Neural cell (in vitro differentiated cells): Measurements from ENCODE around the gene SCAP. TPM values are rescaled to one million over a fixed set of nuclear protein-coding genes. Genes with fewer than 3 reads are reported as not detected.

Experiments
- H2AFZ ChIP-seq: fragments of 200-600, 300-800 bp; sonication (generic), shearing (Covaris generic); 2 replicates; pipeline ENCODE4 v1.6.0; 2014; ENCODE audit warnings: low read depth, mild to moderate bottlenecking, antibody characterized with exemption, low read length, moderate library complexity
- H3F3A ChIP-seq: fragments of 200-600 bp; shearing (Covaris generic); 2 replicates; pipeline ENCODE4 v1.6.1; 2016; ENCODE audit warnings: mild to moderate bottlenecking, moderate library complexity, mixed read lengths, antibody characterized with exemption, low read length; ENCODE audit not compliant: insufficient read depth, poor library complexity, severe bottlenecking
- H3K27ac ChIP-seq: fragments of 200-600, 300-800 bp; sonication (generic), shearing (Covaris generic); 2 replicates; pipeline ENCODE4 v1.5.1; 2014; ENCODE audit warnings: mild to moderate bottlenecking, low read length, moderate library complexity
- H3K27me3 ChIP-seq: fragments of 300-800, 200-600 bp; sonication (generic), shearing (Covaris generic); 2 replicates; pipeline ENCODE4 v1.6.0; 2014; ENCODE audit warnings: mild to moderate bottlenecking, low read depth, low read length, moderate library complexity; ENCODE audit not compliant: insufficient read depth
- H3K36me3 ChIP-seq: fragments of 300-800, 200-600 bp; sonication (generic), shearing (Covaris generic); 2 replicates; pipeline ENCODE4 v1.5.1; 2014; ENCODE audit warnings: mild to moderate bottlenecking, antibody characterized with exemption, low read length, moderate library complexity; ENCODE audit not compliant: insufficient read depth
- H3K4me2 ChIP-seq: fragments of 300-800, 200-600 bp; sonication (generic), shearing (Covaris generic); 2 replicates; pipeline ENCODE4 v1.6.0; 2014; ENCODE audit warnings: mild to moderate bottlenecking, low read length
- H3K4me3 ChIP-seq: fragments of 300-800, 200-600 bp; sonication (generic), shearing (Covaris generic); 2 replicates; pipeline ENCODE4 v1.5.1; 2014; ENCODE audit warnings: mild to moderate bottlenecking, low read length, moderate library complexity
- H3K79me2 ChIP-seq: fragments of 200-600 bp; shearing (Covaris generic); replicated peaks from 2 replicates; pipeline ENCODE4 v1.6.0; 2014; ENCODE audit warnings: mild to moderate bottlenecking, low read length, moderate library complexity; ENCODE audit not compliant: insufficient read depth
- H3K9ac ChIP-seq: fragments of 300-800, 200-600 bp; sonication (generic), shearing (Covaris generic); 2 replicates; pipeline ENCODE4 v1.6.1; 2016; ENCODE audit warnings: mild to moderate bottlenecking, low read length, mixed read lengths
- H3K9me2 ChIP-seq: fragments of 200-600 bp; shearing (Covaris generic); 2 replicates; pipeline ENCODE4 v1.6.1; 2016; ENCODE audit warnings: mild to moderate bottlenecking, low read length, mixed read lengths; ENCODE audit not compliant: insufficient read depth
- H3K9me3 ChIP-seq: fragments of 200-600, 300-800 bp; sonication (generic), shearing (Covaris generic); 2 replicates; pipeline ENCODE4 v1.6.1; 2016; ENCODE audit warnings: mild to moderate bottlenecking, mixed run types, low read length, moderate library complexity, mixed read lengths
- H4K20me1 ChIP-seq: fragments of 200-600 bp; shearing (Covaris generic); 2 replicates; pipeline ENCODE4 v1.6.1; 2016; ENCODE audit warnings: mild to moderate bottlenecking, mixed run types; ENCODE audit not compliant: insufficient read depth
- EP300 ChIP-seq: fragments of 450-650 bp; conservative IDR thresholded peaks from 2 replicates; pipeline ENCODE4 v1.6.1; 2014; ENCODE audit warnings: antibody characterized with exemption, mild to moderate bottlenecking, moderate library complexity; ENCODE audit not compliant: poor library complexity, severe bottlenecking
- EZH2 ChIP-seq: fragments of 200-600, 300-800 bp; shearing (Covaris generic), sonication (generic); IDR thresholded peaks from 2 replicates; pipeline ENCODE4 v1.6.1; 2014; ENCODE audit warnings: antibody characterized with exemption, low read length, borderline replicate concordance, mild to moderate bottlenecking; ENCODE audit not compliant: insufficient read depth, poor library complexity, severe bottlenecking
- MXI1 ChIP-seq: fragments of 450-650 bp; conservative IDR thresholded peaks from 2 replicates; pipeline ENCODE4 v1.6.1; 2014; ENCODE audit warnings: antibody characterized with exemption, mild to moderate bottlenecking; ENCODE audit not compliant: poor library complexity, severe bottlenecking
- POLR2AphosphoS5 ChIP-seq: IDR thresholded peaks from 2 replicates; pipeline ENCODE4 v1.6.1; 2012
- RAD21 ChIP-seq: fragments of 450-650 bp; conservative IDR thresholded peaks from 2 replicates; pipeline ENCODE4 v1.6.1; 2014; ENCODE audit warnings: antibody characterized with exemption, mild to moderate bottlenecking, moderate library complexity
- SMC3 ChIP-seq: fragments of 450-650 bp; conservative IDR thresholded peaks from 2 replicates; pipeline ENCODE4 v1.6.1; 2014; ENCODE audit warnings: antibody characterized with exemption, mild to moderate bottlenecking, moderate library complexity; ENCODE audit not compliant: poor library complexity
- TAF1 ChIP-seq: IDR thresholded peaks from 2 replicates; pipeline ENCODE4 v1.6.1; 2012; ENCODE audit warnings: low read depth
- polyA plus RNA-seq: library from polyadenylated mRNA; depleted of rRNA; stranded (reverse); fragments of >200 nt; gene quantifications from 2 replicates; pipeline ENCODE4 v1.2.3, GENCODE V29; 2014
- TF ChIP-seq, protein P1 (sequence below): fragments of 450-650 bp; IDR thresholded peaks from 2 replicates; pipeline ENCODE4 v1.5.1; 2014; ENCODE audit warnings: antibody characterized with exemption, mild to moderate bottlenecking, moderate library complexity; ENCODE audit not compliant: poor library complexity, severe bottlenecking
- TF ChIP-seq, protein P2 (sequence below): IDR thresholded peaks from 2 replicates; pipeline ENCODE4 v1.6.1; 2012; ENCODE audit warnings: borderline replicate concordance

The SCAP gene
- polyA plus RNA-seq, 1 donor from 2014 or later = 58.0 TPM

DNA sequence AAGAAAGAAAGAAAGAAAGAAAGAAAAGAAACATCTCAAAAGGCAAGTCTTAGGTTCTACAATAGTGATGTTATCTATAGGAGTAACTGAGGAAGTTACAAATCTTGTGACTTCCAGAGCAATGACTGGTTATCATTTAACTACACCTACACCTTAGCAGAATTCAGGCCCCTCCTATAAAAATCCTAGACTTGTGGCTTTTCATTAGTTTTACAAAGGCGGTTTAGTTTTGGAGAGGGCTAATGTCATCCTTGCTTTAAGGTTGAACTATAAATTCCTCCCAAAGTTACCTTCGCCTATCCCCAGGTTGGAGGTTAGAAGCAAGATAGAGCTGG, 4.1 kb upstream of the SCAP start:
- H3K27me3 ChIP-seq = no peaks in the 10 kb centered on the region
- TF ChIP-seq MXI1 = no peak
- no peak for TF ChIP-seq EP300
- TF ChIP-seq POLR2AphosphoS5 = no peak
- no peak for TF ChIP-seq SMC3
- no peak for TF ChIP-seq EZH2
- TF ChIP-seq, protein P1, sequence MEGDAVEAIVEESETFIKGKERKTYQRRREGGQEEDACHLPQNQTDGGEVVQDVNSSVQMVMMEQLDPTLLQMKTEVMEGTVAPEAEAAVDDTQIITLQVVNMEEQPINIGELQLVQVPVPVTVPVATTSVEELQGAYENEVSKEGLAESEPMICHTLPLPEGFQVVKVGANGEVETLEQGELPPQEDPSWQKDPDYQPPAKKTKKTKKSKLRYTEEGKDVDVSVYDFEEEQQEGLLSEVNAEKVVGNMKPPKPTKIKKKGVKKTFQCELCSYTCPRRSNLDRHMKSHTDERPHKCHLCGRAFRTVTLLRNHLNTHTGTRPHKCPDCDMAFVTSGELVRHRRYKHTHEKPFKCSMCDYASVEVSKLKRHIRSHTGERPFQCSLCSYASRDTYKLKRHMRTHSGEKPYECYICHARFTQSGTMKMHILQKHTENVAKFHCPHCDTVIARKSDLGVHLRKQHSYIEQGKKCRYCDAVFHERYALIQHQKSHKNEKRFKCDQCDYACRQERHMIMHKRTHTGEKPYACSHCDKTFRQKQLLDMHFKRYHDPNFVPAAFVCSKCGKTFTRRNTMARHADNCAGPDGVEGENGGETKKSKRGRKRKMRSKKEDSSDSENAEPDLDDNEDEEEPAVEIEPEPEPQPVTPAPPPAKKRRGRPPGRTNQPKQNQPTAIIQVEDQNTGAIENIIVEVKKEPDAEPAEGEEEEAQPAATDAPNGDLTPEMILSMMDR = no peak
- no peak for TF ChIP-seq RAD21
- no peak for TF ChIP-seq TAF1
- no peak overlapping the region for H3K4me3 ChIP-seq
- H3K9ac ChIP-seq = no peak overlapping the region
- no peak overlapping the region for H2AFZ ChIP-seq
- peaks cover 4% of the 10 kb centered on the region for H3K79me2 ChIP-seq
- H3K9me2 ChIP-seq = no peaks in the 10 kb centered on the region
- no peaks in the 10 kb centered on the region for H3K9me3 ChIP-seq
- H4K20me1 ChIP-seq = no peaks in the 10 kb centered on the region
- H3F3A ChIP-seq = no peaks in the 10 kb centered on the region
- no peaks in the 10 kb centered on the region for H3K36me3 ChIP-seq
- H3K27ac ChIP-seq = no peak overlapping the region
- no peak overlapping the region for H3K4me2 ChIP-seq

DNA sequence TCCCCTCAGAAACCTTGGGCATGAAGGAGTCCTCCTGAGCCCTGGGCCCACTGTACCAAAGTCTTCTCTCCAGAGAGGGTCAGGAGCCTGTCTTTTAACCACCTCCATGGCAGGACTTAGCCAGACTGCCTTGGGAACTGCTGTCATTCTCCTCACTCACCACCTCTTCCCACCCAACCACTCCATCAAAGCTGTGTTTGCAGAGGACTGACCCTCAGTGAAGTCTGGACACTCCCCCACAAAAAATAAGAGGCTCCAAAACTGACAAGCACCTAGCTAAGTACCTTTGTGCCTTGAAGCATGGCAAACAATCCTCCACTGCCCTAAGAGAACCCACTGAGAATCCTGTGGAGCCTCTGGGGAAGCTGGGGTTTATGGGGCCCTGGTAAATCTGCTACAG, 2.3 kb upstream of the SCAP start:
- Histone ChIP-seq H3F3A (no peaks in the 10 kb centered on the region), H3K27me3 (no peaks in the 10 kb centered on the region), H3K4me2 (no peak overlapping the region), H3K36me3 (no peaks in the 10 kb centered on the region), H3K9me2 (no peaks in the 10 kb centered on the region), H3K79me2 (peaks cover 21% of the 10 kb centered on the region), H4K20me1 (no peaks in the 10 kb centered on the region), H3K27ac (no peak overlapping the region), H3K9me3 (no peaks in the 10 kb centered on the region), H3K4me3 (no peak overlapping the region), H2AFZ (no peak overlapping the region), H3K9ac (no peak overlapping the region)
- TF ChIP-seq EZH2 (no peak), SMC3 (no peak), RAD21 (no peak), EP300 (no peak), MXI1 (no peak), POLR2AphosphoS5 (no peak), TAF1 (no peak)
- TF ChIP-seq, protein P2, sequence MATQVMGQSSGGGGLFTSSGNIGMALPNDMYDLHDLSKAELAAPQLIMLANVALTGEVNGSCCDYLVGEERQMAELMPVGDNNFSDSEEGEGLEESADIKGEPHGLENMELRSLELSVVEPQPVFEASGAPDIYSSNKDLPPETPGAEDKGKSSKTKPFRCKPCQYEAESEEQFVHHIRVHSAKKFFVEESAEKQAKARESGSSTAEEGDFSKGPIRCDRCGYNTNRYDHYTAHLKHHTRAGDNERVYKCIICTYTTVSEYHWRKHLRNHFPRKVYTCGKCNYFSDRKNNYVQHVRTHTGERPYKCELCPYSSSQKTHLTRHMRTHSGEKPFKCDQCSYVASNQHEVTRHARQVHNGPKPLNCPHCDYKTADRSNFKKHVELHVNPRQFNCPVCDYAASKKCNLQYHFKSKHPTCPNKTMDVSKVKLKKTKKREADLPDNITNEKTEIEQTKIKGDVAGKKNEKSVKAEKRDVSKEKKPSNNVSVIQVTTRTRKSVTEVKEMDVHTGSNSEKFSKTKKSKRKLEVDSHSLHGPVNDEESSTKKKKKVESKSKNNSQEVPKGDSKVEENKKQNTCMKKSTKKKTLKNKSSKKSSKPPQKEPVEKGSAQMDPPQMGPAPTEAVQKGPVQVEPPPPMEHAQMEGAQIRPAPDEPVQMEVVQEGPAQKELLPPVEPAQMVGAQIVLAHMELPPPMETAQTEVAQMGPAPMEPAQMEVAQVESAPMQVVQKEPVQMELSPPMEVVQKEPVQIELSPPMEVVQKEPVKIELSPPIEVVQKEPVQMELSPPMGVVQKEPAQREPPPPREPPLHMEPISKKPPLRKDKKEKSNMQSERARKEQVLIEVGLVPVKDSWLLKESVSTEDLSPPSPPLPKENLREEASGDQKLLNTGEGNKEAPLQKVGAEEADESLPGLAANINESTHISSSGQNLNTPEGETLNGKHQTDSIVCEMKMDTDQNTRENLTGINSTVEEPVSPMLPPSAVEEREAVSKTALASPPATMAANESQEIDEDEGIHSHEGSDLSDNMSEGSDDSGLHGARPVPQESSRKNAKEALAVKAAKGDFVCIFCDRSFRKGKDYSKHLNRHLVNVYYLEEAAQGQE = no peak
- TF ChIP-seq, protein P1 = no peak
